Ovary (tissue), 3 donors: ENCODE results near the gene WDR1.

ENCODE experiments used
- CTCF ChIP-seq, 3 donors: fragments of 450-650 bp in 2 of 3; fragments of 200-600 bp in 1 of 3; IDR thresholded peaks; one replicate each; pipeline versions ENCODE4 v1.5.1 to v1.8.0; 2016 to 2022; ENCODE audit warnings: antibody characterized with exemption in 3 of 3, mild to moderate bottlenecking in 1 of 3
- POLR2A ChIP-seq: fragments of 450-650 bp; IDR thresholded peaks from one replicate; pipeline ENCODE4 v1.6.1; 2017; ENCODE audit warnings: antibody characterized with exemption, mild to moderate bottlenecking, moderate library complexity
- donor health status: DM: no; HTN: no; CAD: no.

DNA sequence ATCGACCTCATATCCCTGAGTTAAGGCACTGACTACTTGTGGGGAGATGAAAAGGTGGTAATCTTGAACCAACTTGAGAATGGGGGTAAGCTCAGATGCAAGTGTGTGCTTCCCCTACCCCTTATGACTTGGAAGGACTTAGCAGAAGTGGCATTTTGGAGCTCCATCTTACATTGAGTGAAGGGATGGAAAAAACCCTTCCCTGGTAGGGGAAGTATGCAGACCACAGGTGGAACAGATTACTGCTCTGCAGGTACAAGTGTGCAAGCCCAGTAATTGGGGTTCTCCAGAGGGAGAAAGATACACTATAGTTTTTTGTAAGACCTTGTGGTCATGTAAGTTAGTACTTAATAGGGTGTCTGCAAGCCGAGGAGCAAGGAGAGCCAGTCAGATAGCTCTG lies 12.2 kb upstream of the WDR1 start:
- TF ChIP-seq CTCF (IDR thresholded peaks at IDR 0.05) (no peak), POLR2A (no peak)
